Endothelial cell (in vitro differentiated cells): ENCODE measurements around the gene MED12L. TPM values are rescaled to one million over a fixed set of nuclear protein-coding genes. Genes with fewer than 3 reads are reported as not detected.
A peak's percentile ranks its signal among the peaks of the same experiment; 100 is the strongest.

Experiments used
- DNase-seq: peaks from one replicate; pipeline ENCODE4 v3.0.0; 2021; ENCODE audit warnings: low spot score
- H3K27ac Mint-ChIP-seq: one replicate; pipeline ENCODE4 v1.8.0; 2021; ENCODE audit warnings: mixed read lengths, inconsistent platforms; ENCODE audit not compliant: unreplicated experiment
- H3K27me3 Mint-ChIP-seq: one replicate; pipeline ENCODE4 v1.8.0; 2021; ENCODE audit warnings: mild to moderate bottlenecking, moderate library complexity, mixed read lengths, inconsistent platforms; ENCODE audit not compliant: unreplicated experiment
- H3K36me3 Mint-ChIP-seq: one replicate; pipeline ENCODE4 v1.8.0; 2021; ENCODE audit warnings: mild to moderate bottlenecking, low read depth, mixed read lengths, inconsistent platforms; ENCODE audit not compliant: unreplicated experiment
- H3K4me1 Mint-ChIP-seq: one replicate; pipeline ENCODE4 v1.8.0; 2021; ENCODE audit warnings: mild to moderate bottlenecking, mixed read lengths, inconsistent platforms; ENCODE audit not compliant: unreplicated experiment
- H3K4me3 Mint-ChIP-seq: one replicate; pipeline ENCODE4 v1.8.0; 2021; ENCODE audit warnings: mild to moderate bottlenecking, mixed read lengths, inconsistent platforms; ENCODE audit not compliant: unreplicated experiment
- H3K9me3 Mint-ChIP-seq: one replicate; pipeline ENCODE4 v1.8.0; 2021; ENCODE audit warnings: mixed read lengths, inconsistent platforms; ENCODE audit not compliant: unreplicated experiment
- total RNA-seq: library from RNA; stranded (reverse); fragmentation: NEBNext Ultra II Directional; extraction: Animal tissue kit (Norgen Biotek cat#: 25700); gene quantifications from one replicate; pipeline ENCODE4 v1.2.1, GENCODE V29; 2021; ENCODE audit not compliant: unreplicated experiment
- TF ChIP-seq, protein P1 (sequence below): fragments of 200-600 bp; sonication (generic); IDR thresholded peaks from one replicate; pipeline ENCODE4 v1.5.0; 2021; ENCODE audit warnings: antibody characterized with exemption; ENCODE audit not compliant: unreplicated experiment

Gene MED12L
- total RNA-seq, 1 donor from 2014 or later: 4.4 TPM

DNA sequence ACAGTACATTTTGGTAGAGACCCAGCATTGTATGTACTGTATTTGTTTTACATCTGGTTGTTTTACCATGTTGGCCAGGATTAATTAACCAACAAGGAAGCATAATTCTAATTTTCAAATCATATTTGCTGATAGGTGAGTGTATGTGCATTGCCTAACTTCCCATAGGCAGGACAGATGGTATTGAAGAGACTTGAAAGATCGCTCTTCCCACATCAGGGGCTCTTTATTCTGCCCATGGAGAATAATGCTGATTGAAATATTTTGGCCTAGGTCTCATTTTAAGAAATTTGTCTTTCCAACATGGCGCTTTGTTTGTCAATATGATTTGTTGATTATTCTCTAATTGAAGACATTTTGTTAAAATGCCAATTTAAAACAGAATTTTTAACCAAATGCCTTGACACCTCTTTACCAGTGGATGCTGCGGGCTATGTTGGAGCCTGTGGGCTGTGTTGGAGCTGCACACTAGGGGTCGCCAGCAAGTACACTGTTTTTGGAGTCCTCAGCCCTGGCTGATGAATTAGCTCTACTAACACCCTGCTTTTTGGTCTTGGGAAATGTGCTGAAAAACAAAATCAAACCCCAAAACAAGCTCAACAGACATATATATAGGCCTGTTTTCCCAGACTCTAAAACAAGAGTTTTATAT, 293.7 kb downstream of the MED12L start:
- H3K27me3 Mint-ChIP-seq: no peaks in the 10 kb centered on the region
- H3K4me3 Mint-ChIP-seq: no peak overlapping the region
- H3K9me3 Mint-ChIP-seq: no peaks in the 10 kb centered on the region
- H3K36me3 Mint-ChIP-seq: no peaks in the 10 kb centered on the region
- no peak overlapping the region for H3K27ac Mint-ChIP-seq
- DNase-seq: peak; percentile 62
- peaks cover 22% of the 10 kb centered on the region for H3K4me1 Mint-ChIP-seq
- TF ChIP-seq, protein P1, sequence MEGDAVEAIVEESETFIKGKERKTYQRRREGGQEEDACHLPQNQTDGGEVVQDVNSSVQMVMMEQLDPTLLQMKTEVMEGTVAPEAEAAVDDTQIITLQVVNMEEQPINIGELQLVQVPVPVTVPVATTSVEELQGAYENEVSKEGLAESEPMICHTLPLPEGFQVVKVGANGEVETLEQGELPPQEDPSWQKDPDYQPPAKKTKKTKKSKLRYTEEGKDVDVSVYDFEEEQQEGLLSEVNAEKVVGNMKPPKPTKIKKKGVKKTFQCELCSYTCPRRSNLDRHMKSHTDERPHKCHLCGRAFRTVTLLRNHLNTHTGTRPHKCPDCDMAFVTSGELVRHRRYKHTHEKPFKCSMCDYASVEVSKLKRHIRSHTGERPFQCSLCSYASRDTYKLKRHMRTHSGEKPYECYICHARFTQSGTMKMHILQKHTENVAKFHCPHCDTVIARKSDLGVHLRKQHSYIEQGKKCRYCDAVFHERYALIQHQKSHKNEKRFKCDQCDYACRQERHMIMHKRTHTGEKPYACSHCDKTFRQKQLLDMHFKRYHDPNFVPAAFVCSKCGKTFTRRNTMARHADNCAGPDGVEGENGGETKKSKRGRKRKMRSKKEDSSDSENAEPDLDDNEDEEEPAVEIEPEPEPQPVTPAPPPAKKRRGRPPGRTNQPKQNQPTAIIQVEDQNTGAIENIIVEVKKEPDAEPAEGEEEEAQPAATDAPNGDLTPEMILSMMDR: peak; percentile 44

DNA sequence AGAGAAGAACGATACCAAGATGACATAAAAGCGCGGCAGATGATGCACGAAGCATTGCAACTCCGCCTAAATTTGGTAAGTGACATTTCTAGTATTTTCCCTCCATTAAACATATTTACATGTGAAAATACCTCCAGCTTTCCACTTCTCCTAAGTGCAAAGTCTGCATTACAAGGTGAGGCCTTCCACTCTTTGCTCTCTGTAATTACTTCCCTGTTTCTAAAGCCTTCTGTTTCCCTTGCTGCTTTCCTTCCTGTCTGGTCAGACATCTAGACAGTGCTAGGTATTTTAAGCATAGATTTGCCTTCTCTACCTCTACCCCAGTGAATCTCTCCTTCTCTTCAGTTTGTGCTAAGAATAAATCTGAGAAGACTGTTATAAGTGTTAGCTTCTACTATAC, 297.2 kb downstream of the MED12L start:
- H3K36me3 Mint-ChIP-seq: no peaks in the 10 kb centered on the region
- H3K4me3 Mint-ChIP-seq: no peak overlapping the region
- H3K27ac Mint-ChIP-seq: peak overlapping the region; percentile 44
- H3K27me3 Mint-ChIP-seq: peaks cover 2% of the 10 kb centered on the region
- no peak for DNase-seq
- TF ChIP-seq, protein P1: no peak
- H3K4me1 Mint-ChIP-seq: peaks cover 36% of the 10 kb centered on the region
- no peaks in the 10 kb centered on the region for H3K9me3 Mint-ChIP-seq

DNA sequence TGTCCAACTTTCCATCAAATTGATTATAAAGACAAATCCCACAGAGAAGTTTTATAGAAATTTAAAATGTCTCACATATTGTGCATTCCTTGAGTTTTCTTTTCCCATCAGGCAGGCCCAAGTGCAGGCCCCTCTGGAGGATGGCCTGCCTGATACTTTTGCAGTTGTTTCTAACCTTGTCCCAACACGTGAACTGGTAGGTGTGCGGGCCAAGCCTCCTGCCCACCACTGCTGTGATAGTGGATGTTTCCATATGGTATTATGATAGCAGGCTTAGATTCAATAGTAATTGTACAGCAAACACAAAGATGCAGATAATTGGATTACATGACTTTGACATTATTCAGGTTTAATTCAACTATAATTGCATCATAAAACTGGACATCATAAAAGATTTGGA, 297.6 kb downstream of the MED12L start:
- no peaks in the 10 kb centered on the region for H3K36me3 Mint-ChIP-seq
- no peaks in the 10 kb centered on the region for H3K9me3 Mint-ChIP-seq
- no peak for DNase-seq
- TF ChIP-seq, protein P1: no peak
- peaks cover 2% of the 10 kb centered on the region for H3K27me3 Mint-ChIP-seq
- peak overlapping the region; percentile 44 for H3K27ac Mint-ChIP-seq
- H3K4me1 Mint-ChIP-seq: peaks cover 40% of the 10 kb centered on the region
- H3K4me3 Mint-ChIP-seq: no peak overlapping the region

DNA sequence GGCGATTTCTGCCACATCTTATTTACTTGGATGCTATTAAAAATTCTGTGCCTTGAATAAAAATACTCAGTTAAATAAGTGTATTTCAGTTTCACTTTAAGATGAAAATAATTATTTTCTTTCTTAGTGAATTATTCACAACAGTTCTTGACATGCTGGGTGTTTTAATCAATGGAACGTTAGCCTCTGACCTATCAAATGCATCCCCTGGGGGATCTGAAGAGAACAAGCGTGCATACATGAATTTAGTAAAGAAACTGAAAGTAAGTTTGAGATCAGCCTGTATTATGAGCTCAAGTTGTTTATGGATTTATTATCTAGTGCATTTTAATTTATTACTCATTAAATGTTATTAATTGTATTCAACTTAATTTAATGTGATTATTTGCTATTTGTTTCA, 298.5 kb downstream of the MED12L start:
- H3K27me3 Mint-ChIP-seq: peaks cover 2% of the 10 kb centered on the region
- H3K4me3 Mint-ChIP-seq: no peak overlapping the region
- peaks cover 40% of the 10 kb centered on the region for H3K4me1 Mint-ChIP-seq
- no peak for DNase-seq
- H3K27ac Mint-ChIP-seq: no peak overlapping the region
- H3K9me3 Mint-ChIP-seq: no peaks in the 10 kb centered on the region
- TF ChIP-seq, protein P1: no peak
- no peaks in the 10 kb centered on the region for H3K36me3 Mint-ChIP-seq

DNA sequence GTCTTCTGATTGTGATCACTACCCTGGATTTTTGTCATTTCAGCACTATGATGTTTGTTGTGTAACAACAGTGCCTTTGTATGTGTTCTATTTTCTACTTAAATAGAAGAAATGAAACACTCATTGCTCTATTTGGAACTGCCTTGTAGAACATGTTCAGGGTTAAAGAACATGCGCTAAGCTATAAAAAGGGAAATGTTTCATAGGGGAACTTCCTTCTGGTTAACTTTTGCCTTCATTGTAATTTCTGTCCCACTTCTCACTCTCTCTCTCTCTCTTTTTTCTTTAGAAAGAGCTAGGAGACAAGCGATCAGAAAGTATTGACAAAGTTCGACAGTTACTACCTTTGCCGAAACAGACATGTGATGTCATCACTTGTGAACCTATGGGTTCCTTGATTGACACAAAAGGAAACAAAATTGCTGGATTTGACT, 299.3 kb downstream of the MED12L start, which contains the start of gene P2RY12:
TSS of gene P2RY12 (minus strand) at position 13 of the 434 bp plus-strand sequence. CDS start 45,908 bp downstream, outside the sequence.
- Mint-ChIP-seq H3K36me3 (no peaks in the 10 kb centered on the region), H3K4me3 (no peak within 1 kb of the TSS), H3K27ac (peak within 1 kb of the TSS; percentile 6), H3K4me1 (peaks cover 44% of the 10 kb centered on the region), H3K27me3 (peaks cover 2% of the 10 kb centered on the region), H3K9me3 (no peaks in the 10 kb centered on the region)
- DNase-seq: no peak
- TF ChIP-seq, protein P1: no peak
